HFFc6 (cell line): ENCODE measurements around the gene HDAC5. TPM values are rescaled to one million over a fixed set of nuclear protein-coding genes. Genes with fewer than 3 reads are reported as not detected.
"Not testable (repeated sequence)": the region's sequence is repeated elsewhere in the genome, so short reads cannot be mapped to it uniquely, and the experiment has no call there.

ENCODE experiments used
- DNase-seq: peaks from one replicate; pipeline ENCODE4 v3.0.0-alpha.2; 2018
- H3K27ac Mint-ChIP-seq: 2 replicates; pipeline ENCODE4 v1.8.0; 2020; ENCODE audit warnings: mild to moderate bottlenecking, mixed read lengths
- H3K27me3 Mint-ChIP-seq: 2 replicates; pipeline ENCODE4 v1.8.0; 2021; ENCODE audit warnings: mild to moderate bottlenecking, moderate library complexity, mixed read lengths; ENCODE audit not compliant: insufficient read depth
- H3K36me3 Mint-ChIP-seq: 2 replicates; pipeline ENCODE4 v1.8.0; 2021; ENCODE audit warnings: low read depth, mixed read lengths
- H3K4me1 Mint-ChIP-seq: 2 replicates; pipeline ENCODE4 v1.8.0; 2020; ENCODE audit warnings: low read depth, mixed read lengths
- H3K4me3 Mint-ChIP-seq: 2 replicates; pipeline ENCODE4 v1.8.0; 2020; ENCODE audit warnings: mild to moderate bottlenecking, moderate library complexity, mixed read lengths
- H3K9me3 Mint-ChIP-seq: 2 replicates; pipeline ENCODE4 v1.8.0; 2020; ENCODE audit warnings: mild to moderate bottlenecking, mixed read lengths
- CTCF ChIP-seq: fragments of 200-600 bp; sonication (generic); IDR thresholded peaks from 2 replicates; pipeline ENCODE4 v1.5.0; 2021; ENCODE audit warnings: antibody characterized with exemption, mild to moderate bottlenecking
- total RNA-seq, 6 experiments: library from RNA; stranded (reverse); fragmentation: NEBNext Ultra II Directional; extraction: Animal tissue kit (Norgen Biotek cat#: 25700); gene quantifications; 2 replicates in 1 of 6; 3 replicates in 5 of 6; pipeline ENCODE4 v1.2.3, GENCODE V29; 2021

Gene HDAC5
- total RNA-seq, 6 experiments from 2014 or later: 63.4 to 87.4 (median 78.7) TPM

GRCh38 chr17:44106801-44107200 is 16.6 kb downstream of the HDAC5 start:
- H3K4me1 Mint-ChIP-seq: peaks cover 59% of the 10 kb centered on the region
- no peak for TF ChIP-seq CTCF
- H3K9me3 Mint-ChIP-seq: no peaks in the 10 kb centered on the region
- H3K36me3 Mint-ChIP-seq: peaks cover 11% of the 10 kb centered on the region
- H3K27me3 Mint-ChIP-seq: no peaks in the 10 kb centered on the region; the same call in none of the 2 replicates
- H3K27ac Mint-ChIP-seq: 0 out of 2 replicates have a peak overlapping the region, but pooled peaks have one; percentile 26
- H3K4me3 Mint-ChIP-seq: no peak overlapping the region
- no peak for DNase-seq

- Mint-ChIP-seq H3K4me3 (no peak overlapping the region), H3K4me1 (peaks cover 61% of the 10 kb centered on the region), H3K9me3 (no peaks in the 10 kb centered on the region), H3K27me3 (peaks cover 2% of the 10 kb centered on the region), H3K27ac (peak overlapping the region; percentile 13; the same call in 1 of the 2 replicates), H3K36me3 (peaks cover 17% of the 10 kb centered on the region)
- TF ChIP-seq CTCF: no peak
- no peak for DNase-seq
Measured at GRCh38 chr17:44105941-44106340, 17.5 kb downstream of the HDAC5 start.

- Mint-ChIP-seq H3K4me3 (no peak overlapping the region), H3K36me3 (peaks cover 17% of the 10 kb centered on the region), H3K9me3 (no peaks in the 10 kb centered on the region), H3K4me1 (peaks cover 61% of the 10 kb centered on the region), H3K27me3 (peaks cover 2% of the 10 kb centered on the region), H3K27ac (no peak overlapping the region)
- no peak for TF ChIP-seq CTCF
- DNase-seq: no peak
Measured at GRCh38 chr17:44105483-44105882, 18.0 kb downstream of the HDAC5 start.

GRCh38 chr17:44102849-44103622 is 20.4 kb downstream of the HDAC5 start:
- Mint-ChIP-seq H3K27ac (no peak overlapping the region), H3K4me1 (peaks cover 49% of the 10 kb centered on the region), H3K36me3 (peaks cover 17% of the 10 kb centered on the region), H3K27me3 (peaks cover 2% of the 10 kb centered on the region), H3K9me3 (no peaks in the 10 kb centered on the region), H3K4me3 (no peak overlapping the region)
- DNase-seq: no peak
- no peak for TF ChIP-seq CTCF

GRCh38 chr17:44101858-44102257 is 21.6 kb downstream of the HDAC5 start:
- Mint-ChIP-seq H3K4me1 (peaks cover 50% of the 10 kb centered on the region), H3K36me3 (peaks cover 13% of the 10 kb centered on the region), H3K27ac (peak overlapping the region; percentile 84), H3K4me3 (peak overlapping the region; percentile 74; the same call in 1 of the 2 replicates)
- H3K27me3 Mint-ChIP-seq, H3K9me3 Mint-ChIP-seq, DNase-seq: not testable (repeated sequence)
